HUES48 (cell line): ENCODE results near the gene SLC25A48.

Source experiments
- H3K27ac ChIP-seq: one replicate; pipeline ENCODE4 v1.7.0; 2013; ENCODE audit warnings: low read depth, low read length, inconsistent platforms
- H3K27me3 ChIP-seq: 2 replicates; pipeline ENCODE4 v1.6.1; 2013; ENCODE audit warnings: mild to moderate bottlenecking, low read length; ENCODE audit not compliant: control insufficient read depth, insufficient read depth
- H3K36me3 ChIP-seq: 2 replicates; pipeline ENCODE4 v1.6.1; 2013; ENCODE audit warnings: low read length; ENCODE audit not compliant: control insufficient read depth, insufficient read depth
- H3K4me1 ChIP-seq: 2 replicates; pipeline ENCODE4 v1.6.1; 2013; ENCODE audit warnings: mild to moderate bottlenecking, low read length; ENCODE audit not compliant: control insufficient read depth, insufficient read depth
- H3K4me3 ChIP-seq: 2 replicates; pipeline ENCODE4 v1.5.1; 2013; ENCODE audit warnings: mild to moderate bottlenecking, low read depth, low read length
- H3K9ac ChIP-seq: 2 replicates; pipeline ENCODE4 v1.6.1; 2013; ENCODE audit warnings: mild to moderate bottlenecking, low read depth, low read length, moderate library complexity
- H3K9me3 ChIP-seq: 2 replicates; pipeline ENCODE4 v1.6.1; 2013; ENCODE audit warnings: low read length; ENCODE audit not compliant: control insufficient read depth, insufficient read depth

SLC25A48 gene

GRCh38 chr5:135873831-135874230 lies 39.4 kb downstream of the SLC25A48 start:
- no peak overlapping the region for H3K9ac ChIP-seq
- H3K27me3 ChIP-seq, result no peaks in the 10 kb centered on the region; the same call in 1 of the 2 replicates
- no peaks in the 10 kb centered on the region for H3K9me3 ChIP-seq
- no peaks in the 10 kb centered on the region for H3K36me3 ChIP-seq
- H3K4me1 ChIP-seq, result no peaks in the 10 kb centered on the region
- no peak overlapping the region for H3K4me3 ChIP-seq
- H3K27ac ChIP-seq, result no peak overlapping the region

- no peak overlapping the region for H3K27ac ChIP-seq
- no peak overlapping the region for H3K4me3 ChIP-seq
- no peaks in the 10 kb centered on the region for H3K4me1 ChIP-seq
- no peaks in the 10 kb centered on the region for H3K9me3 ChIP-seq
- no peak overlapping the region for H3K9ac ChIP-seq
- no peaks in the 10 kb centered on the region; the same call in 1 of the 2 replicates for H3K27me3 ChIP-seq
- no peaks in the 10 kb centered on the region for H3K36me3 ChIP-seq
These were observed 40.0 kb downstream of the SLC25A48 start for GRCh38 chr5:135874461-135874860.

- Histone ChIP-seq H3K9me3 (no peaks in the 10 kb centered on the region), H3K27ac (no peak overlapping the region), H3K36me3 (no peaks in the 10 kb centered on the region), H3K4me1 (no peaks in the 10 kb centered on the region), H3K4me3 (no peak overlapping the region), H3K9ac (no peak overlapping the region), H3K27me3 (no peaks in the 10 kb centered on the region; the same call in 1 of the 2 replicates)
These were observed 41.1 kb downstream of the SLC25A48 start for GRCh38 chr5:135875567-135875966.

GRCh38 chr5:135876146-135876545 lies 41.7 kb downstream of the SLC25A48 start:
- H3K9me3 ChIP-seq, result no peaks in the 10 kb centered on the region
- no peak overlapping the region for H3K27ac ChIP-seq
- H3K27me3 ChIP-seq, result no peaks in the 10 kb centered on the region
- H3K4me3 ChIP-seq, result no peak overlapping the region
- no peaks in the 10 kb centered on the region for H3K36me3 ChIP-seq
- H3K4me1 ChIP-seq, result no peaks in the 10 kb centered on the region
- no peak overlapping the region for H3K9ac ChIP-seq

GRCh38 chr5:135877570-135878155 lies 43.2 kb downstream of the SLC25A48 start:
- no peaks in the 10 kb centered on the region for H3K27me3 ChIP-seq
- H3K4me3 ChIP-seq, result no peak overlapping the region
- no peak overlapping the region for H3K9ac ChIP-seq
- H3K4me1 ChIP-seq, result no peaks in the 10 kb centered on the region
- H3K27ac ChIP-seq, result no peak overlapping the region
- no peaks in the 10 kb centered on the region for H3K9me3 ChIP-seq
- no peaks in the 10 kb centered on the region for H3K36me3 ChIP-seq

- Histone ChIP-seq H3K27me3 (no peaks in the 10 kb centered on the region), H3K36me3 (no peaks in the 10 kb centered on the region), H3K9me3 (no peaks in the 10 kb centered on the region), H3K27ac (no peak overlapping the region), H3K9ac (no peak overlapping the region), H3K4me1 (no peaks in the 10 kb centered on the region), H3K4me3 (no peak overlapping the region)
These were observed 43.7 kb downstream of the SLC25A48 start for GRCh38 chr5:135878156-135878620.

- Histone ChIP-seq H3K9ac (no peak overlapping the region), H3K9me3 (no peaks in the 10 kb centered on the region), H3K4me1 (no peaks in the 10 kb centered on the region), H3K27ac (no peak overlapping the region), H3K27me3 (no peaks in the 10 kb centered on the region), H3K36me3 (no peaks in the 10 kb centered on the region), H3K4me3 (no peak overlapping the region)
These were observed 45.1 kb downstream of the SLC25A48 start for GRCh38 chr5:135879591-135879990.

GRCh38 chr5:135880278-135880677 lies 45.8 kb downstream of the SLC25A48 start:
- Histone ChIP-seq H3K27me3 (no peaks in the 10 kb centered on the region; the same call in 1 of the 2 replicates), H3K9me3 (no peaks in the 10 kb centered on the region)

GRCh38 chr5:135880801-135881200 lies 46.3 kb downstream of the SLC25A48 start:
- no peaks in the 10 kb centered on the region; the same call in 1 of the 2 replicates for H3K27me3 ChIP-seq
- no peak overlapping the region for H3K4me3 ChIP-seq
- H3K9me3 ChIP-seq, result no peaks in the 10 kb centered on the region
- H3K36me3 ChIP-seq, result no peaks in the 10 kb centered on the region
- no peak overlapping the region for H3K9ac ChIP-seq
- H3K27ac ChIP-seq, result no peak overlapping the region
- H3K4me1 ChIP-seq, result no peaks in the 10 kb centered on the region

More at GRCh38 chr5:135880278-135880677, 45.8 kb downstream of the SLC25A48 start:
- Histone ChIP-seq H3K9ac (no peak overlapping the region), H3K27ac (no peak overlapping the region), H3K4me3 (no peak overlapping the region), H3K36me3 (no peaks in the 10 kb centered on the region), H3K4me1 (no peaks in the 10 kb centered on the region)

- Histone ChIP-seq H3K27ac (no peak overlapping the region), H3K4me1 (no peaks in the 10 kb centered on the region), H3K4me3 (no peak overlapping the region), H3K9ac (no peak overlapping the region), H3K9me3 (no peaks in the 10 kb centered on the region), H3K27me3 (no peaks in the 10 kb centered on the region; the same call in 1 of the 2 replicates), H3K36me3 (no peaks in the 10 kb centered on the region)
These were observed 46.8 kb downstream of the SLC25A48 start for GRCh38 chr5:135881244-135881643.

- Histone ChIP-seq H3K27ac (no peak overlapping the region), H3K4me3 (no peak overlapping the region), H3K36me3 (no peaks in the 10 kb centered on the region), H3K4me1 (no peaks in the 10 kb centered on the region), H3K9ac (no peak overlapping the region), H3K27me3 (no peaks in the 10 kb centered on the region; the same call in 1 of the 2 replicates), H3K9me3 (no peaks in the 10 kb centered on the region)
These were observed 47.4 kb downstream of the SLC25A48 start for GRCh38 chr5:135881819-135882218.
